ENCODE measurements around the gene WDPCP. TPM values are rescaled to one million over a fixed set of nuclear protein-coding genes. Genes with fewer than 3 reads are reported as not detected.

The WDPCP gene
- total and polyA plus RNA-seq, 4 donors, result 1.1 to 7.6 (median 2.7) TPM

DNA sequence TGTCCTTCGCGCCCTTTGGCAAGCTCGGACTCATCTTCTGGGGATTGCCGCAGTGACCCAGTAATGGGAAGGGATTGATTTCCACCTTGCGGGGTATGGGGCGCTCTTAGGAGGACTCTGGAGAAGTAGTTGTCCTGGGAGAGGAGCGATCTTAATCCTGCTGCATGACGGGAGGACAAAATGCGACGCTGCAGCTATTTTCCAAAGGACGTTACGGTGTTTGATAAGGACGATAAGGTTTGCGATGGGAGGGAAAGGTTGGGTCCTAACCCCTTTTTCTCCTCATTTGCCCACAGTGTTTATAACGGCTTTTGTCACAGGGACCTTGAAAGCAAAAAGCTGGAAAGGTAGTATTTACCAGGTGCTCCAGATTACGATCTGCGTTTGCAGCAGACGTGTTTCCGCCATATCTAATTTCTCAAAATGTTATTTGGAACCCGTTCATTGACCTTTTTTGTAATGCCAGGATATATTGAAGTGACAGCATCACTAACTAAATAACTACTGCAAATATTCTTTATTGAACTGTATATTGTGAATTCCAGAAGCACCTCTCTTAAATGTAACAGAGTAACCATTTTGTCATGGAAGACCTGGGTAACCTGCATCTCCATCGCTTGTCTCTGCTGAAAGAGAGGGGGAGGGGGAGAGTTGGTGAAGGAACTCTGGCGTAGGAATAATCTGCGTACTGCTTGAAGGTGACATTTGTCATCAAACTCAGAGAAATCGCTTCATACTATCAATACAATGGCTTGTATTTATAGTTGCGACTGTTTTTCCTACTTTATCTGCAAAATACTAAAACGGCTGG, 1.1 kb upstream of the WDPCP start:
- no peak for DNase-seq (ENCODE audit: low spot score)
- peaks cover 3 to 40% (median 28%) of the 10 kb centered on the region in 4 donors for H3K4me1 ChIP-seq (ENCODE audit: control insufficient read depth in 4 of 4, insufficient read depth in 4 of 4, low read length in 3 of 4)
- H3K27ac ChIP-seq (ENCODE audit: low read depth in 1 of 2, low read length in 2 of 2), result peak overlapping the region; percentile 96
- TF ChIP-seq YY1 (IDR thresholded peaks at IDR 0.05), result peak; percentile 77
- TF ChIP-seq, protein P1, sequence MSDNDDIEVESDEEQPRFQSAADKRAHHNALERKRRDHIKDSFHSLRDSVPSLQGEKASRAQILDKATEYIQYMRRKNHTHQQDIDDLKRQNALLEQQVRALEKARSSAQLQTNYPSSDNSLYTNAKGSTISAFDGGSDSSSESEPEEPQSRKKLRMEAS (IDR thresholded peaks at IDR 0.05), result no peak
- no peak for TF ChIP-seq JUND (IDR thresholded peaks at IDR 0.05)
- peaks cover 0 to 8% (median 4%) of the 10 kb centered on the region in 4 donors for H3K36me3 ChIP-seq (ENCODE audit: control insufficient read depth in 4 of 4, insufficient read depth in 3 of 4, low read depth in 1 of 4, low read length in 3 of 4)
- peak overlapping the region; percentile 63 to 99 (median 91) for H3K4me3 ChIP-seq (ENCODE audit: low read depth in 1 of 3, low read length in 3 of 3)
- no peaks in the 10 kb centered on the region for H3K27me3 ChIP-seq (ENCODE audit: control insufficient read depth in 4 of 4, insufficient read depth in 4 of 4, low read length in 3 of 4)
- no peaks in the 10 kb centered on the region for H3K9me3 ChIP-seq (ENCODE audit: control insufficient read depth in 4 of 4, low read length in 3 of 4)
- H3K9ac ChIP-seq (ENCODE audit: low read depth in 1 of 2, low read length in 2 of 2), result peak overlapping the region; percentile 57 to 80
- WGBS, result 6% methylated on average over 26 of the region's 26 CpGs

DNA sequence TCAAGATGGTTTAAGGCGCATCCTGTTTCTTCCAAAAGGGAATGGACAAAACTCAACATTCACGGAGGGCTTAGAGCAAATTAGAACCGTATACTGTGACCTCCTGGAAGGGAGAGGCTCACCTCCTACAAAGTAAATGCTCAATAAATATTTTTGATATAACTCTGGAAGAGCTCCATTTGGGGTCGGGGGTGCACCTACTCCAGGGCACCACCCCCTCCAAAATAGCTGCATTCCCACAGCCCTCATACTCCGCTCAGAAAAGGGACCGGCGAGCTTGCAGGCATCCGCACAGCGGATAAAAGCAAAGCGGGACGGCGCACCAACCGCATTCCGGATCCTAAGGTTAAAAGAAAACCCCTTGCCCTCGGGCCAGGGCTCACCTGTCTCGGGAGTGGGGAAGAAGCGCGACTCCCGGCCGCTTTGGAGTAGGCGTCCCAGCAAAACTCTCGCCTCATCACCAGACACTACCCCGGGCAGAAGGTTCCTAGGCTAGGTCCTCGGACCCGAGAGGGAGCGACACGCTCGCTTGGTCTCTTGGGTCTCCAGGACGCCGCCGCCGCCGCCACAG, 378 bp downstream of the WDPCP start:
- TF ChIP-seq, protein P2, sequence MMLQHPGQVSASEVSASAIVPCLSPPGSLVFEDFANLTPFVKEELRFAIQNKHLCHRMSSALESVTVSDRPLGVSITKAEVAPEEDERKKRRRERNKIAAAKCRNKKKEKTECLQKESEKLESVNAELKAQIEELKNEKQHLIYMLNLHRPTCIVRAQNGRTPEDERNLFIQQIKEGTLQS (IDR thresholded peaks at IDR 0.05), result no peak
- TF ChIP-seq RXRA (IDR thresholded peaks at IDR 0.05) (no peak), NR2F2 (IDR thresholded peaks at IDR 0.05) (no peak), HNF4A (conservative IDR thresholded peaks at IDR 0.05) (no peak)
- peaks cover 3 to 38% (median 28%) of the 10 kb centered on the region in 4 donors for H3K4me1 ChIP-seq (ENCODE audit: control insufficient read depth in 4 of 4, insufficient read depth in 4 of 4, low read length in 3 of 4)
- H3K36me3 ChIP-seq (ENCODE audit: control insufficient read depth in 4 of 4, insufficient read depth in 3 of 4, low read depth in 1 of 4, low read length in 3 of 4), result no peaks in the 10 kb centered on the region
- WGBS, result under 1% methylated on average over 33 of the region's 33 CpGs
- H3K9ac ChIP-seq (ENCODE audit: low read depth in 1 of 2, low read length in 2 of 2), result peak overlapping the region; percentile 56 to 67
- peak overlapping the region; percentile 96 for H3K27ac ChIP-seq (ENCODE audit: low read depth in 1 of 2, low read length in 2 of 2)
- no peaks in the 10 kb centered on the region for H3K9me3 ChIP-seq (ENCODE audit: control insufficient read depth in 4 of 4, low read length in 3 of 4)
- H3K27me3 ChIP-seq (ENCODE audit: control insufficient read depth in 4 of 4, insufficient read depth in 4 of 4, low read length in 3 of 4), result no peaks in the 10 kb centered on the region
- no peak for DNase-seq (ENCODE audit: low spot score)
- peak overlapping the region; percentile 63 to 99 (median 91) for H3K4me3 ChIP-seq (ENCODE audit: low read depth in 1 of 3, low read length in 3 of 3)

DNA sequence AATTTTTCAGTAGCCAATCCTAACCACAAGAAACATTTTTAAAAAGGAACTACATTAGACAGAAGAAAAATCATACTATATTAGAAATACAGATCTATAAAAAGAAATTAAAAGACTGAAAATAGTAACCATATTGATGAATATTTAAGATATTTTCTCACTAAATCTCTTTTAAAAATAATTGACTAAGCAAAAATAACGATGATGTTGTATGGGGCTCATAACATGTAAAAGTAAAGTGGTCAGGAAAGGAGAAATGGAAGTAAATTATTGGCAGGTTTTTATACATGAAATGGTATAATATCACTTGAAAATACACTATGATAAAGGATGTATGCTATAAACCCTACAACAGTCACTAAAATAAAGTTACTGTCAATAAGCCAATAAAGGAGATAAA, 5.4 kb downstream of the WDPCP start:
- no peaks in the 10 kb centered on the region for H3K27me3 ChIP-seq (ENCODE audit: control insufficient read depth in 4 of 4, insufficient read depth in 4 of 4, low read length in 3 of 4)
- H3K4me1 ChIP-seq (ENCODE audit: control insufficient read depth in 4 of 4, insufficient read depth in 4 of 4, low read length in 3 of 4), result peaks cover 0 to 19% (median 7%) of the 10 kb centered on the region in 4 donors
- H3K36me3 ChIP-seq (ENCODE audit: control insufficient read depth in 4 of 4, insufficient read depth in 3 of 4, low read depth in 1 of 4, low read length in 3 of 4), result no peaks in the 10 kb centered on the region
- H3K4me3 ChIP-seq (ENCODE audit: low read depth in 1 of 3, low read length in 3 of 3), result no peak overlapping the region
- H3K9ac ChIP-seq (ENCODE audit: low read depth in 1 of 2, low read length in 2 of 2), result no peak overlapping the region
- no peak for DNase-seq (ENCODE audit: low spot score)
- WGBS, result 91% methylated on average over 1 of the region's 1 CpG
- no peak overlapping the region for H3K27ac ChIP-seq (ENCODE audit: low read depth in 1 of 2, low read length in 2 of 2)
- TF ChIP-seq EGR1 (IDR thresholded peaks at IDR 0.05; ENCODE audit: low read depth in 2 of 2) (no peak), NR2F2 (IDR thresholded peaks at IDR 0.05) (no peak), FOXA2 (IDR thresholded peaks at IDR 0.05) (no peak), HNF4G (IDR thresholded peaks at IDR 0.05) (no peak), YY1 (IDR thresholded peaks at IDR 0.05) (no peak)
- TF ChIP-seq, protein P2 (IDR thresholded peaks at IDR 0.05), result no peak
- TF ChIP-seq, protein P3, sequence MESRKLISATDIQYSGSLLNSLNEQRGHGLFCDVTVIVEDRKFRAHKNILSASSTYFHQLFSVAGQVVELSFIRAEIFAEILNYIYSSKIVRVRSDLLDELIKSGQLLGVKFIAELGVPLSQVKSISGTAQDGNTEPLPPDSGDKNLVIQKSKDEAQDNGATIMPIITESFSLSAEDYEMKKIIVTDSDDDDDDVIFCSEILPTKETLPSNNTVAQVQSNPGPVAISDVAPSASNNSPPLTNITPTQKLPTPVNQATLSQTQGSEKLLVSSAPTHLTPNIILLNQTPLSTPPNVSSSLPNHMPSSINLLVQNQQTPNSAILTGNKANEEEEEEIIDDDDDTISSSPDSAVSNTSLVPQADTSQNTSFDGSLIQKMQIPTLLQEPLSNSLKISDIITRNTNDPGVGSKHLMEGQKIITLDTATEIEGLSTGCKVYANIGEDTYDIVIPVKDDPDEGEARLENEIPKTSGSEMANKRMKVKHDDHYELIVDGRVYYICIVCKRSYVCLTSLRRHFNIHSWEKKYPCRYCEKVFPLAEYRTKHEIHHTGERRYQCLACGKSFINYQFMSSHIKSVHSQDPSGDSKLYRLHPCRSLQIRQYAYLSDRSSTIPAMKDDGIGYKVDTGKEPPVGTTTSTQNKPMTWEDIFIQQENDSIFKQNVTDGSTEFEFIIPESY (IDR thresholded peaks at IDR 0.05), result no peak
- H3K9me3 ChIP-seq (ENCODE audit: control insufficient read depth in 4 of 4, low read length in 3 of 4), result no peaks in the 10 kb centered on the region
